ENCODE results near the gene RGS6.

- TF ChIP-seq CTCF (IDR thresholded peaks at IDR 0.05; ENCODE audit: insufficient read depth, low read depth, low read length) (no peak), EZH2 (IDR thresholded peaks at IDR 0.05; ENCODE audit: insufficient read depth, low read length) (no peak)
These were observed 245.0 kb downstream of the RGS6 start for GRCh38 chr14:72177251-72177650.

Measured in astrocyte (in vitro differentiated cells and primary cell).